ENCODE measurements around the gene SYCE1L.
"Not testable (repeated sequence)": the region's sequence is repeated elsewhere in the genome, so short reads cannot be mapped to it uniquely, and the experiment has no call there.

The SYCE1L gene, protein sequence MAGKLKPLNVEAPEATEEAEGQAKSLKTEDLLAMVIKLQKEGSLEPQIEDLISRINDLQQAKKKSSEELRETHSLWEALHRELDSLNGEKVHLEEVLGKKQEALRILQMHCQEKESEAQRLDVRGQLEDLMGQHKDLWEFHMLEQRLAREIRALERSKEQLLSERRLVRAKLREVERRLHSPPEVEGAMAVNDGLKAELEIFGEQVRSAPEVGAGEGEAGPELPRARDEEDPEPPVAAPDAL

DNA sequence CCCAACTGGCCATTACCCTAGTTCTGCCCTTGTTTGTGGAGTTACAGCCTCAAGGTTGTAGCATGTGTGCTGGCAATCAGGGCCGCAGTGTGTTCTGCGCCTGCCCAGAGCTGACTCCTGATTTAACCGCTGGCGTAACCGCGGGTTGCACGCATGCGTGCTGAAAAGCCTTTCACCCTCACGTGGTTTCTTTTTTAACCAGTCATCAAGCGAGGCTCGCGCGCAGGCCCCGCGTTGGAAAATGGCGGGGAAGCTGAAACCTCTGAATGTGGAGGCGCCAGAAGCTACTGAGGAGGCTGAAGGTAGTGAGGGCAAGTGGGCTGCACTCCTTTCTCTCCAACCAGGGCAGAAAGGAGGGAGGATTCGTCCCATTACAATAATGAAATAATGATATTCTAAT, at the start of gene SYCE1L:
Gene SYCE1L, plus strand, starts transcription at position 198 of the 400 bp plus-strand sequence. Its CDS starts 44 bp downstream, at position 242.
- no peak for DNase-seq

DNA sequence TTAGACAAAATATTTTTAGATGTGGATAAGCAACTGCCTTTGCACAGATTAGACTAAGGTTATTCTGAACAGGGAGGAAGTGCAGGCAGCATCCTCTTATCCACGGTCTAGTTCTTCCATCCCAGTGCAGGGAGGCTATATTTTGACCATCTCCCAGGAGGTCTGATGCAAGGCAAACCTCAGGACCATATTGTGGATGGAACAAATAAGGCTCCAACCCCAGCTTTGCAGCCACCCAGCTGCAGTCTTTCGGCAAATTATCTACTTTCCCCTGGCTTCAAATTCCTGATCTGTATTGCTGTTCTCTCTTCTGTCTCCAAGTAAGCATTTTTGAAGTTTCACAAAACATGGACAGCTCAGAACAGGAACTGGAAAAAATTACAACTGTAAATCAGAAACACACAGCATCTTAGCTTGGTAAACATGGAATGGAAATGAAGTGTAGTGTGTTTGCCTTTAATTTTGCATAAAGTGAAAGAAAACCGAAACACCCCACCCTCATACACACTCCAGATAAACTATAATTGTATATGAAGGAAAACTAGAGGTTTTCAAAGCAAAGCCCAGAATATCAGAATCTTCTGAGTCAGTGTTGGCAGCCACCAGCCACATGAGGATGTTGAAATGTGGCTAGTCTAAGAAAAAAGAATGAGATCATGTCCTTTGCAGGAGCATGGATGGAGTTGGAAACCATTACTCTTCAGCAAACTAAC, 41.7 kb upstream of the SYCE1L start:
- no peak for DNase-seq

DNA sequence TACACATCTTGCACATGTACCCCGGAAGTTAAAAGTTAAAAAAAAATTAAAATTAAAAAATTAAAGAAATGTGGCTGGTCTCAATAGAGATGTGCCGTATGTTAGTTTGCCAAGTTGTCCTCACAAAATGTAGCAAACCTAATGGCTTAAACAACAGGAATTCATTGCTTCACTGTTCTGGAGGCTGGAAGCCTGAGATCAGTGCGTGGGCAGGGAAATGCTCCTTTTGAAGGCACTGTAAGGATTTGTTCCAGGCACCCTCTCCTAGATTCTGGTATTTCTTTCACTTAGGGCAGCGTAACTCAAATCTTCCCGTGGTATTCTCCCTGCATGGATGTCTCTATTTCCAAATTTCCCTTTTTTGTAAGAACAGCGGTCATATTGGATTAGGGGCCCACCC, 40.9 kb upstream of the SYCE1L start:
- no peak for DNase-seq

DNA sequence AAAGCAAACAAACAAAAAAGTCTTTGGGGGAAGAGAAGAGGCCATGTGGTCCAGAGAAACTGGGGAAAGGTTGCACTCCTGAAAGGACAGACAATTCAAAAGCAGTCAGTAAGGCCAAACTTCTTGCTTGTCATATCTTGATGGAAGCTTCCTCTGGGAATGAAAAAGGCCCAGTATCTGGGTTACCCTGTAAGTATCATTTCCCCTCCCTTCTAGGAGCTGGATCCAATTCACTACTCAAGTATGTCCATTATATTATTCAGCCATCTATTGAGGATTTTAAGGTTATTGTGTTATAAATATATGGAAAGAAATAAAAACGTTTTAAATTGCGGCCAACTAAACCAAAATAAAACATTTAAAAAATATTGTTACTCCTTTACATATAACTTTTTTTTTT, 34.2 kb upstream of the SYCE1L start:
- DNase-seq: no peak

DNA sequence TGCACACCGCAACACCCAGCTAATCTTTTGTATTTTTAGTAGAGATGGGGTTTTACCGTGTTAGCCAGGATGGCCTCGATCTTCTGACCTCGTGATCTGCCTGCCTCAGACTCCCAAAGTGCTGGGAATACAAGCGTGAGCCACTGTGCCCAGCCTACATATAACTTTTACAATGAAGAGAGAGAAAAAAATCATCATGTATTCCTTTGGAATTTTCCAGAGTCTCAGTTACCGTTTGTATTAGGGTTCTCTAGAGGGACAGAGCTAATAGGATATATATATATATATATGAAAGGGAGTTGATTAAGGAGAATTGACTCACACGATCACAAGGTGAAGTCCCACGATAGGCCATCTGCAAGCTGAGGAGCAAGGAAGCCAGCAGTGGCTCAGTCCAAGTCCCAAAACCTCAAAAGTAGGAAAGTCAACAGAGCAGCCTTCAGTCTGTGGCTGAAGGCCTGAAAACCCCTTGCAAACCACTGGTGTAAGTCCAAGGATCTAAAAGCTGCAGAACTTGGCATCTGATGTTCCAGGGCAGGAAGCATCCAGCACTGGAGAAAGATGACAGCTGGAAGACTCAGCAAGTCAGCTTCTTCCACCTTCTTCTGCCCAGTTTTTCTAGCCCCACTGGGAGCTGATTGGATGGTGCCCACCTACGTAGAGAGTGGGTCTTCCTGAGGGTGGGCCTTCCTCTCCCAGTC, 33.5 kb upstream of the SYCE1L start:
- not testable (repeated sequence) for DNase-seq

DNA sequence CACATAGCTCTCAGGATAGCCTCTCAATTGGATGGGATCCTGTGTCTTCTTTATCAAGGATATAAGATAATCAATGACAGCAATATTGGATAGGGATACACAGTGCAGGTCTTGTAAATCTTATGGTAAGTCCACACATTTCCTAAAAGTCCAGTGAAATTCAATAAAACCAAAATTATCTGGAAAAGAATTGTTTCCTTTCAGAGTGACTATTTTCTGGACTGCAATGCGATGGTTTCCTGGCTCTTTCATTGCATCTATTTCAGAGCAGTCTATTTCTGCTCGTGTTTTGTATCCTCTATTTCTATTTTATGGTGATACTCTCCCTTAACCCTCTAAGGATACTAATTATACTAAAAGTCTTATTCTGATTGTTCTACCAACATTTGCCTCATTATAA, 32.5 kb upstream of the SYCE1L start:
- no peak for DNase-seq

DNA sequence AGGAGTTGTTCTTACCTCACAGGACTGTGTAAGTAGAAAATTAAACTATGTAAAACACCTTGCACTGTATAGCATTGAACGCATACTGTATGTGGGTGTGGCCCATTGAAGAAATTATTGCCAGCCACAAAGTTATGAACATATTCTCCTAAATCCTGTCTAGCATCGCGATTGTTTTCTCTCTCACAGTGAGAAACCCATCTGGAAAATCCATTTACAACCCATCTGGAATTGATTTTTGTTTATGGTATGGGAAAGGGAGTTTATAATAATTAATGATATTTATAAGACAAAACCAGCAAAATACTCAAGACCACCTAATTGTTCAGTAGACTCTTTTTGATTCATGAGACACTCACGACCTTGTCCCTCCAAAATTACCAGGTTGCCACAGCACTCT, 30.3 kb upstream of the SYCE1L start:
- no peak for DNase-seq

DNA sequence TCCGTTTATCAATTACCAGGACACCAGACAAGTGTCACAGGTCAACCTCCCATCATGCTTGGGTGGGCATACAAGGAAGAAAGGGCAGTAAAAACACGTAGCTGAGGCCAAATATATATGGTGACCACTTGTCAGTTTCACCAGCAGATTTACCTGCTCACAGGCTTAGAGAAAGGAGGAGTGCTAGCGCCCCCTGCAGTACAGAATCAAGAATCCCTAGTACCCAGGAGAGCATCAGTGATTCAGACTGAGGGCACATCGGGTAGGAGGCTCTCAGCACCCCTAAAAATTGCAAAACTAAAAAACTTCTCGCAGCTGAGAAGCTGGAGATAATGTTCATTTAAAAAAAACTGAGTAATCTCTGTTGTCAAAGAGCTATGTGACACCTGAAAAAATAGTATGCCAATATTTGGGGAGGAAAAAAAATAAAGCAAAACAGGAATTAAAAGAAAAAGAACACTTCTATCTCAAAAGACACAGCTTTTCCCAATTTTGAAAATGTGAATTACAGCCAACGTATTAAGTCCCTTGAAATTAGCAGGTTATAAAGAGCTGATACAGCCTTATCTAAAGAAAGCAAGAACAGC, 29.5 kb upstream of the SYCE1L start:
- no peak for DNase-seq

DNA sequence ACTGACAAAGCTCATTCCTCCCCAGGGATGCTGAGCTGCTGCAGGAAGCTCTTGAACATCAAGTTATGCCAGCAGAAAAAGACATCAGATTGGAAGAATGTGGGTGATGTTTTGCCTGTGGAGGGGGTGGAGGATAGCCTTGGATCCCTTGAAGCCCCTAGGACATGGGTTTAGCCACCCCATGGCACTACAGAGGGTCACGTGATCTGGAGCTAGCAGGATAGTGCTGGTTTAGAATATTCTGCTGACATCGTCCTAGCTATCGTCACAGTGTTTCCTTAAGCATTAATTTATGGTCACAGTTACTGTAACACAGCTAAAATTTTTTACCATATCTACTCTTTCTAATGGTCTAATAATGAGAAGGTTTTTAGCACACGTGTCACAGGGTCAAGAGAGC, 28.4 kb upstream of the SYCE1L start:
- no peak for DNase-seq

DNA sequence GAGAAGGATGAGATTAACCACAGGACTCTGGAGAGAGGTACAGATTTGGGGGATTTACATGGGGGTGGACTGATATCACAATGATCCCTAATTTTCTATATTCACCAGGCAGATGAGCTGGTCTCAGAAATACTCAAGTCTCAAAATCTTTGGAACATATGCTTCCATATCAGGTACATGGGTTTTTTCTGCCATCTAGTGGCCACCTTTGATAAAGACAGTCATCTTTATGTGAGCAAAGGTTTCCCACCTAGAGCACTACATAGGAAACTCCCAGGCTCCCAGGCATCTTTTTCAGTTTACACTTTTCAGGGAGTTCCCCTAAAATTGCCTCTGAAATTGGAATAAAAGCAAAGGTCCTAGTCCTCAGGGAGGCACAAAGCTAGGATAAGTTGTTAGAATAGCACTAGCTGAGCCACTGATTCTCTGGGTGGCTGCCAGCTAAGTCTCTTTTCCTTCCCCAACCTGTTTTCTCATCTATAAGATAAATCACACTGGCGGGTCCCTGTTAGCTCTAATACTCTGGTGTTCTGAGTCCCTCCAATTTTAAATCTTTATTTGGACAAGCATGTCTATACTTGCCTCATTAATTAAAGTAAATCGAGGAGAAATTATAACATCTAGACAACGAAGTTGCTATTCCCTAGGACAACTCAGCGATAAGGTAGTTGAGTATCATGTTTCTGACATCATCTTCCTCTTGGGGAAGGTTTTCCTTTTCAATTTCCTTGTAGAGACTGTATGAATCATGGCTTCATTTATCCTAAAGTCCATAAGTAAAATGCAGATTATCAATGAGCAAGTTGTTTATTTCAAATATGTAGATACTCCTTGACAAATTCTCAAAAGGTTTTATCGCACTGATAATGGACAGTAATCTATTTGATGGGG, 27.2 kb upstream of the SYCE1L start:
- no peak for DNase-seq

DNA sequence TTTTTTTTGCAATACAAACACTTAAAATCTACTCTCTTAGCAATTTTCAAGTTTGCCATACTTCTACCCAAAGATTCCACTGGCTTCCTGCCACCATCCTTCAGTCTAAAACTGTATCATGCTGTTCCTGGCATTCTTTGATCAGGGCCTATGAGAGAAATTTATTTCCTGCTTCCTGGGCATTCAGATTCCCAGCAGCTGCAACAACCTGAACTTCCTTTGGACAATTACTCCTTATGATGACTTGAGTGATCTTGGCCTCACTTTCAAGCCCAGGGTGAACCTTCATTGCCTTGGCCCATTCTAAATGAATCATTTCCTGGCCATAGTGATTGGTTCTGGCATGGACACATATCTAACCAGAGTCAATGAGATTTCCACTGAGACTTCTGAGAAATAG, 26.3 kb upstream of the SYCE1L start:
- DNase-seq: no peak

DNA sequence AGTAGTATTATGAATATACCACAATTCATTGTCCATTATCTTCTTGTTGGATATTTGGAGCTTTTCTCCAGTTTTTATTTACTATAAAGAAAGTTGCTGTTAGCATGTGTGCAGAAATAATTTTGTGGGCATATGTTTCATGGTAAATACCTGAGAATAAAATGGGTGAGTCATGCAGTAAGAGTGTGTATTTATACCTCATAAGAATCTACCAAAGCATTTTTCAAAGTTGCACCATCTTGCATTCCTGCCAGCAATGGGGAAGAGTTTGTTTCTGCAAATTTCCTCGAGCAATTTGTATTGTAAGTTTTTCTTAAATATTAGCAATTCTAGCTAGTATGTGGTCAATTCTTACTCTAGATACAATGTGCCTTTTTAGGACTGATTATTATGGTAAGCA, 16.1 kb upstream of the SYCE1L start:
- DNase-seq: no peak

DNA sequence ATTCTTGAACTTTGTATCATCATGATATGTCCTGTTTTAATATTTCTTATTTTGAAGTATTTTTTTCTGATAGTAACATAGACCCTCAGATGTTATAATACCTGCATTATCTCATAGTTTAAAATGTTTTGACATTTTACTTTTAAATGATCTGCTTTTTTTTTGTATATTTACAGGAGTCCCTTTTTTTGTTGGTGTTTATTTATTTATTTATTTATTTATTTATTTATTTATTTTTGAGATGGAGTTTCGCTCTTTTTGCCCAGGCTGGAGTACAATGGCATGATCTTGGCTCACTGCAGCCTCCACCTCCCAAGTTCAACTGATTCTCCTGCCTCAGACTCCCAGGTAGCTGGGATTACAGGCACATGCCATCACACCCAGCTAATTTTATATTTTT, 12.9 kb upstream of the SYCE1L start:
- not testable (repeated sequence) for DNase-seq

DNA sequence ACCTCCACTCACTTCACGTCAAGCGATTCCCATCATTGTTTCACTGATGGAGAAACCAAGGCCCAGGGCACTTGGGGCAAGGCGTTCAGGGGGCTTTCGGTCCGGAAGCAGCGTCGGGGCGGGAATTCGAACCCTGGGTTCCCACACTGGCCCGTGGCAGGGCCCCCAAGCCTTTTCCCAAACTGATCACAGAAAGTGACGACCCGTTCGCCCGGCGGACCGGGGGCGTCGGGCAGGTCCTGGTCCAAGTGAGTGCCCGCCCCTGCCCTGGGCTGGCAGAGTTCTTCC, 9.1 kb upstream of the SYCE1L start:
- DNase-seq: no peak

DNA sequence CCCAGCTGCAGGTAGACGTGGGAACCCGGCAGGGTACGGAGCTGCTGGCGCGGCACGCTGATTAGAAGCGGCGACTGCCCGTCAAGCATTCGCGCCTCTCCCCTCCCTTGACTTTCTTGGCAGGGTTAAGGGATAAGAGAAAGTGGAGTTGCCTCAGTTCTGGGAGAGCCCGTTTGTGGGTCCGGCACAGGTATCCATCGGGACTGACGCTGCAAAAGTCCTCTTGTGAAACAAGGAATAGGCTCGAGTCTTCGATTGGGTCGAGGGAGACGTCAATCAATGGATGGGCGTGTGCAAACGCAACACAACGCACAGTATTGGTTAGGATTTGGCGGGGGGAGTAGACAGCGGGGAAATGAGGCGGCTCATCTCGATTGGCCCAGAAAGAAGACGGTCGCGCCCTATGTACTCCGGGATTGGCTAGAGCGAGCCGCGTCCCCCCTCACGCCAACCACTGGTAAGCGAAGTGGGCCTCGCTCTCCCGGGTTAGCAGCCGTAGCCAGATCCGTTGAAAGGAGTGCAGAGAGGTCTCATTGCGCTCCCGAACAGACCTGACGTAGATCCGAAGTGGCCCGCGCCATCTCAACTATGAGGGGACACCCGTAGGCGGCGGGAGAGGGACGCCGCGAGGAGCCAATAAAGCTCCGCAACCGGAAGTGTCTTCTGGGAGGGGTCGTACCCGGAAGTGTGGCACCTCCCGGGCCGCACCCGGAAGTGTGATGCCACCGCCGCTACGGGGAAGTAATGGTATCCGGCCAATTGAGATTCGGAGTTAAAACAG, 8.5 kb upstream of the SYCE1L start, which contains the start of gene MON1B:
Gene MON1B, plus strand, starts transcription at position 713 of the 781 bp plus-strand sequence. CDS start 296 bp downstream, outside the sequence.
- DNase-seq: peak; percentile 92

DNA sequence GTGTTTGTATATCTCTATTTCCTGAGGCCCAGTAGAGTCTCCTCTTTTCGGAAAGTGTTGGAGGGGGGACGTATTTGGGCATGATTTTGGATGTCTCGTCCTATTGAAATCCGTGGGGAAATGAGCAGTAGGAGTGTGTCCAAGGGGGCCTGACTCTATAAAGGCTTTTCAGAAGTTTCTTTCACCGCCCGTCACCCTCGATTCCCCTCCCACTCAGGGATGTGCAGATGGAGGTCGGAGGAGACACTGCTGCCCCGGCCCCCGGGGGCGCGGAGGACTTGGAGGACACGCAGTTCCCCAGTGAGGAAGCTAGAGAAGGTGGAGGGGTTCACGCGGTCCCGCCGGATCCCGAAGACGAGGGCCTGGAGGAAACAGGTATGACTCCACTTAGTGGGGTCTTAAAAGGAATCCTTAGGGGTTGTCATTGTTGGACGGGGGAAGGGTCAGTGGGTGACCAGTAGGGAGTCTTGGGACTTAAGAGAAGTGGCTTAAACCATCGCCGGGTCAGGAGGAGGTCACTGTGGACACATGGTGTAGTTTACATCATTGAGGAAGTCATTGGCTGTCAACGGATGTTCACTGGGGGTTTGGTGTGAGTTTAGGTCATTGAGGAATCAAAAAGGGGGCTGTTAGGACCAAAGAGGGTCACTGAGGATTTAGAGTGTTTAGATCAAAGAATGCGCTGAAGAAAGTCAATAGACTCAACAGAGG, 7.8 kb upstream of the SYCE1L start:
- no peak for DNase-seq

DNA sequence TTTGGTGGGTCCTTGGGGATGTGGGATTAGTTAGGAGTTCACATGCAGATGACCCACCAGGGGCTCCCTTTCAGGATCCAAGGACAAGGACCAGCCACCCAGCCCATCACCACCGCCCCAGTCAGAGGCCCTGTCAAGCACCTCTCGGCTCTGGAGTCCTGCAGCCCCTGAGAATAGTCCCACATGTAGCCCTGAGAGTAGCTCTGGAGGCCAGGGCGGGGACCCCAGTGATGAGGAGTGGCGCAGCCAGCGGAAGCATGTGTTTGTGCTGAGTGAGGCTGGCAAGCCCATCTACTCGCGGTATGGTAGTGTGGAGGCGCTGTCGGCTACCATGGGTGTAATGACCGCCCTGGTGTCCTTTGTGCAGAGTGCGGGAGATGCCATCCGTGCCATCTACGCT, 5.8 kb upstream of the SYCE1L start:
- DNase-seq: no peak

DNA sequence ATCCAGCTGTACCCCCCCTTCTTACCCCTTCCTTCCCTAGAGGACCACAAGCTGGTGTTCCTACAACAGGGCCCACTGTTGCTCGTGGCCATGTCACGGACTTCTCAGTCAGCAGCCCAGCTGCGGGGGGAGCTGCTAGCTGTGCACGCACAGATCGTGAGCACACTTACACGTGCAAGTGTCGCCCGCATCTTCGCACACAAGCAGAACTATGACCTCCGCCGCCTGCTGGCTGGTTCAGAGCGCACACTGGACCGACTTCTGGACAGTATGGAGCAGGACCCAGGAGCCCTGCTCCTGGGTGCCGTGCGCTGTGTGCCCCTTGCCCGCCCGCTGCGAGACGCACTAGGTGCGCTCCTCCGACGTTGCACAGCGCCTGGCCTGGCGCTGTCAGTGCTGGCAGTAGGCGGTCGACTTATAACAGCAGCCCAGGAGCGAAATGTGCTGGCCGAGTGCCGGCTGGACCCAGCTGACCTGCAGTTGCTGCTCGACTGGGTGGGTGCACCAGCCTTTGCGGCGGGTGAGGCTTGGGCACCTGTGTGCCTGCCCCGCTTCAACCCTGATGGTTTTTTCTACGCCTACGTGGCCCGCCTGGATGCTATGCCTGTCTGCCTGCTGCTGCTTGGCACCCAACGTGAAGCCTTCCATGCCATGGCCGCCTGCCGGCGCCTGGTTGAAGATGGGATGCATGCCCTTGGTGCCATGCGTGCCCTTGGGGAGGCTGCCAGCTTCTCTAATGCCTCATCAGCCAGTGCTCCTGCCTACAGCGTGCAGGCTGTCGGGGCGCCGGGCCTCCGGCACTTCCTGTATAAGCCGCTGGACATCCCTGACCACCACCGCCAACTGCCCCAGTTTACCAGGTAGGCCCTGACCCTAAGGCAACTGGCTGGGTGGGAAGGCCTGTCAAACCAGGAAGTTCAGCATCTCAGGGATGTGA, 4.6 kb upstream of the SYCE1L start:
- DNase-seq: no peak

DNA sequence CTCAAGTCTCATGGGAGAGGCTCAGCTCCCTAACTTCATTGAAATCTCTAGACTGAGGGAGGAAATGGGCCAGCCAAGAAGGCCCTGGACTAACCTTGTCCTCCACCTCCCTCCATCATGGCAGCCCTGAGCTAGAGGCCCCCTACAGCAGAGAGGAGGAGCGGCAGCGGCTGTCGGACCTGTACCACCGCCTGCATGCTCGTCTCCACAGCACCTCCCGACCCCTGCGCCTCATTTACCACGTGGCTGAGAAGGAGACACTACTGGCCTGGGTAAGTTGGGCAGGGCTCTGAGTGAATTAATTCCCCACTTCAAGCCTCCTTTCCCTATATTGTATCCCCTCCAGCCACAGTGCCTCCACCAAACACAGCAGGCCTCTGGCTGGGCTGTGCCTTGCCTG, 3.8 kb upstream of the SYCE1L start:
- DNase-seq: no peak

DNA sequence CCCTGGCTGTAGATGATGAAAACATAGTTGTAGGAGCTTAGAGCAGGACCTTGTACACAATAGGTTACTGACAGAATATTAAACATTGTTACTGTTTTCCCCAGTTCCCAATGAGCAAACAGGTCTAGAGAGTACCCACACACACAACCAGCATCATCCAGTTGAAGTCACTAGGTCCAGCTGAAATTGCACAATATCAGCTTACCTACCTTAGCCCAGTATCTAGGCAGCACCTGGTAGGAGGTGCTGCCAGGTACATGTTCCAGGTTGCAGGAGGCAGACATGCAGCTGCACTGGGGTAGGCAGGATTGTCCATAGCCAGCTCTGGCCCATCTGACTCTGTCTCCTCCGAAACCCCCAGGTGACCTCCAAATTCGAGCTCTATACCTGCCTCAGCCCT, 1.5 kb upstream of the SYCE1L start:
- DNase-seq: no peak

All from NCI-H1417 treated with DMSO at 0.1 percent for 48 hours (cell line).